GM18858 (cell line): ENCODE data around the gene CRHBP.

Experiments
- ATAC-seq: cut with Tn5 transposase; IDR thresholded peaks from one replicate; pipeline ENCODE4 v1.9.1; 2021; ENCODE audit not compliant: unreplicated experiment

CRHBP gene

DNA sequence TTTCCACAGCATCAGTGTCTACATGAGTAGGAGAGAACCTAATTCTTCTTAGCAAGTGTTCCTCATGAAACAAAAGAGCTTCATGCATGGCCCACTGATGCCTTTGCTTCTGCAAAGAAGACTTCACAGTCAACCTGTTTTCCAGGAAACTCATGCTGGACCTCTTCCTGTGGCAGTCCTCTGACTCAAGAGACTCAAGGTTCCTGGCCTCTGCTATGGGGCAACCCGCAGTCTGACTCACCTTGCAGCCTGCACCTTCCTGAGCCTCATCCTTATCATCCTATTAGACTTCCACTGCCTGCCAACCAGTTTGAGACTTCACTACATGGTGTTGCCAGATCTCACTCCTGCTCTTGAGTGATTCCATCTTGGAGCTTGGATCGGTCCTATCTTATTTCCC lies 59.8 kb downstream of the CRHBP start:
- ATAC-seq, result no peak

DNA sequence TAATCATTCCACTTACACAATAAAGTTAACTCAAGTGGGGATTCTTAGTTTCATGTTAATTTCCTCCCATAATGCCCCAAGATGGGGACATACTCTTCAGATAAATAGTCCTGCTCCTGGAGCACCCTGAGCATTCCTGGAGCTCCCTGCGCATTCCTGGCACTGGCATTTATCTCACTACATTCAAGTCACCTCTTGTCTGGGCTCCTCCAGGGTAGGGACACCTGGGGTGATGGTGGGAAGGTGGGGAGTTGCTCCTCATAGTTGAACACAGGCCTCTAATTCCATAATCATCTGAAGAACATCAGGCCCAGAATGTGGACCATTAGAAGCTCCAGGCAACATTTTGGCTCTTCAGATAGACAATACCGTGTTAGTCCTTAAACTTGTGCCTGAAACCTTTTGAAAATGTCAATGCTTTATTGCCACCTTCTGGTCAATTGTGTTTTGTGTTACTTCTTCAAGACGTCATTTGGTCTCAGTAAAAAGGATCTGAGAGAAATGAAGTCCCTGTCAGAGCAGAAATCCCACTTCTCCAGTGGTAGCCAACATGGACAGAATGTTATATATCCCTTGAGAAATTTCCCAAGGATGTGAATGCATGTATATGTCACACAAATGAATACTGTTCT lies 63.2 kb downstream of the CRHBP start:
- no peak for ATAC-seq

DNA sequence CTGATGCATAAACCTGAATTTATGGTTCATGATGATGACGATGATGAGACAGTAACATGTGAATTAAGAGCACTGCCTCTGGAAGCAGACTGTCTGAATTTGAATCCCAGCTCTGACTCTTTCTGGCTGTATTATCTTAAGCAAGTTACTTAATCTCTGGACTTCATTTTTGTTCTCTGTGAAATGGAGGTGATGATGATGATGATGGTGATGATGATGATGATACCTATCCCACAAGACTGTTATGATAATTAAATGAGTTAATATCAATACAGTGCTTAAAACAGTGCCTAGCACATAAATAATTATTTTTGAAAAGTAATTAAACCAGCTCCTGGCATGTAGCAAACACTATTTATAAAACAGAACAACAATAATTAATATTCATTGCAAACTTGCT lies 64.1 kb downstream of the CRHBP start:
- ATAC-seq, result no peak

DNA sequence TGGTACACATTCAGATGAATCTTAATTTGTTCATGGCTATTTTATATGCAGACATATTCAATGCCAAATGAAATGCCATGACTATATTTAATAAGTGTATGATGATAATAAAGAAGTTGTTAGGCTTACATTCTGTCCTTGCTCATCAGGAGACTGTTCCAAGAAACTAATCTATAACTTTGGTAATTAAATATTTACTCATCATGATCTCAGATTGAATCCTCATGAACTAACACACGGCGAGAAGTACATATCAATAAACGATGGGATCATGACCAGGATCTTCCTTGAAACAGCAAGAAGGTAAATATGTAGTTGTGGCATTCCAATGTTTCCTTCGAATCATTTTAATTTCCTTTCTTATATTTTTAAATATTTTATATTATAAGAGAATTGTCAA lies 64.8 kb downstream of the CRHBP start:
- no peak for ATAC-seq
